Loucy (cell line): ENCODE results near the gene MARK4.

Source experiments
- CTCF ChIP-seq: fragments of 200-600 bp; sonication (generic); conservative IDR thresholded peaks from 2 replicates; pipeline ENCODE4 v1.5.1; 2014; ENCODE audit warnings: mild to moderate bottlenecking, antibody characterized with exemption, low read length
- EZH2phosphoT487 ChIP-seq: fragments of 200-600 bp; IDR thresholded peaks from 2 replicates; pipeline ENCODE4 v1.6.1; 2018; ENCODE audit warnings: antibody characterized with exemption, mild to moderate bottlenecking, moderate library complexity, borderline replicate concordance

- TF ChIP-seq CTCF (no peak), EZH2phosphoT487 (no peak)
These were observed 7.8 kb downstream of the MARK4 start for GRCh38 chr19:45258862-45259261.
